Muscle of leg (tissue), 11 donors: ENCODE results near the gene RABGAP1. TPM values are rescaled to one million over a fixed set of nuclear protein-coding genes. Genes with fewer than 3 reads are reported as not detected.

Experiments
- DNase-seq: peaks from one replicate; pipeline ENCODE4 v3.0.0; 2013
- H3K27ac ChIP-seq: one replicate; pipeline ENCODE4 v1.5.1; 2013; ENCODE audit warnings: mild to moderate bottlenecking, low read length, control low read depth
- H3K27me3 ChIP-seq: one replicate; pipeline ENCODE4 v1.6.1; 2013; ENCODE audit warnings: low read length; ENCODE audit not compliant: control insufficient read depth, insufficient read depth
- H3K36me3 ChIP-seq: one replicate; pipeline ENCODE4 v1.6.1; 2013; ENCODE audit warnings: low read length; ENCODE audit not compliant: control insufficient read depth, insufficient read depth
- H3K4me1 ChIP-seq: one replicate; pipeline ENCODE4 v1.6.1; 2013; ENCODE audit warnings: low read length; ENCODE audit not compliant: control insufficient read depth, insufficient read depth
- H3K4me3 ChIP-seq: one replicate; pipeline ENCODE4 v1.5.1; 2013; ENCODE audit warnings: low read length, control low read depth
- H3K9me3 ChIP-seq: replicated peaks from 2 replicates; pipeline ENCODE4 v1.6.1; 2013; ENCODE audit warnings: low read depth, low read length; ENCODE audit not compliant: control insufficient read depth
- WGBS: methylation state at CpG from one replicate; pipeline ENCODE4 v1.1.5; 2013; ENCODE audit warnings: missing lambda C conversion rate; ENCODE audit not compliant: insufficient coverage; 5-methylcytosine and 5-hydroxymethylcytosine counted together
- polyA plus RNA-seq, 8 donors: library from polyadenylated mRNA; unstranded; fragments of 120-200 nt; gene quantifications; one replicate each; pipeline versions ENCODE4 v1.2.1 to v1.2.3, GENCODE V29; 2013; ENCODE audit warnings: inconsistent platforms in 1 of 8, low replicate concordance in 1 of 8; ENCODE audit not compliant: insufficient read length in 8 of 8, insufficient read depth in 1 of 8
- total RNA-seq: library from RNA; stranded (reverse); fragments of 120-200 nt; gene quantifications from one replicate; pipeline ENCODE4 v1.2.4, GENCODE V29; 2013

The RABGAP1 gene
- total and polyA plus RNA-seq, 9 donors: 29.6 to 40.5 (median 30.9) TPM

GRCh38 chr9:123090198-123090896 is 149.5 kb downstream of the RABGAP1 start:
- DNase-seq: no peak
- Histone ChIP-seq H3K36me3 (peaks cover 46% of the 10 kb centered on the region), H3K27me3 (no peaks in the 10 kb centered on the region), H3K4me3 (no peak overlapping the region), H3K9me3 (no peaks in the 10 kb centered on the region), H3K4me1 (no peaks in the 10 kb centered on the region), H3K27ac (no peak overlapping the region)
- WGBS: 94% methylated on average over 5 of the region's 8 CpGs

GRCh38 chr9:123090956-123091355 is 150.1 kb downstream of the RABGAP1 start:
- DNase-seq: no peak
- Histone ChIP-seq H3K4me3 (no peak overlapping the region), H3K27ac (no peak overlapping the region), H3K36me3 (peaks cover 44% of the 10 kb centered on the region), H3K27me3 (no peaks in the 10 kb centered on the region), H3K9me3 (no peaks in the 10 kb centered on the region), H3K4me1 (no peaks in the 10 kb centered on the region)
- WGBS: no CpG with 5 or more reads among the region's 2 CpGs

GRCh38 chr9:123091459-123091858 is 150.6 kb downstream of the RABGAP1 start:
- no peak for DNase-seq
- WGBS: no CpG with 5 or more reads among the region's 2 CpGs
- H3K9me3 ChIP-seq: no peaks in the 10 kb centered on the region

GRCh38 chr9:123093141-123093540 is 152.3 kb downstream of the RABGAP1 start:
- Histone ChIP-seq H3K4me3 (no peak overlapping the region), H3K36me3 (peaks cover 55% of the 10 kb centered on the region), H3K9me3 (no peaks in the 10 kb centered on the region), H3K27ac (no peak overlapping the region), H3K27me3 (no peaks in the 10 kb centered on the region), H3K4me1 (no peaks in the 10 kb centered on the region)
- 100% methylated on average over 1 of the region's 3 CpGs for WGBS
- no peak for DNase-seq

More at GRCh38 chr9:123091459-123091858, 150.6 kb downstream of the RABGAP1 start:
- H3K4me1 ChIP-seq: no peaks in the 10 kb centered on the region
- H3K4me3 ChIP-seq: no peak overlapping the region
- H3K36me3 ChIP-seq: peaks cover 45% of the 10 kb centered on the region
- no peaks in the 10 kb centered on the region for H3K27me3 ChIP-seq
- H3K27ac ChIP-seq: no peak overlapping the region

- WGBS: no CpG with 5 or more reads among the region's 3 CpGs
- no peaks in the 10 kb centered on the region for H3K9me3 ChIP-seq
- H3K4me3 ChIP-seq: no peak overlapping the region
- DNase-seq: no peak
- peaks cover 66% of the 10 kb centered on the region for H3K36me3 ChIP-seq
- H3K27ac ChIP-seq: no peak overlapping the region
- no peaks in the 10 kb centered on the region for H3K27me3 ChIP-seq
- H3K4me1 ChIP-seq: no peaks in the 10 kb centered on the region
Measured at GRCh38 chr9:123096987-123097386, 156.2 kb downstream of the RABGAP1 start.

GRCh38 chr9:123097430-123098095 is 156.7 kb downstream of the RABGAP1 start:
- WGBS: 81% methylated on average over 2 of the region's 3 CpGs
- H3K27me3 ChIP-seq: no peaks in the 10 kb centered on the region
- DNase-seq: no peak
- no peaks in the 10 kb centered on the region for H3K4me1 ChIP-seq
- no peaks in the 10 kb centered on the region for H3K9me3 ChIP-seq
- peaks cover 70% of the 10 kb centered on the region for H3K36me3 ChIP-seq
- no peak overlapping the region for H3K4me3 ChIP-seq
- no peak overlapping the region for H3K27ac ChIP-seq

GRCh38 chr9:123098096-123098459 is 157.3 kb downstream of the RABGAP1 start:
- no peak overlapping the region for H3K4me3 ChIP-seq
- H3K36me3 ChIP-seq: peaks cover 70% of the 10 kb centered on the region
- DNase-seq: no peak
- H3K27me3 ChIP-seq: no peaks in the 10 kb centered on the region
- no peaks in the 10 kb centered on the region for H3K9me3 ChIP-seq
- WGBS: no CpG with 5 or more reads among the region's 4 CpGs
- H3K4me1 ChIP-seq: no peaks in the 10 kb centered on the region
- no peak overlapping the region for H3K27ac ChIP-seq

- WGBS: no CpG with 5 or more reads among the region's 6 CpGs
Measured at GRCh38 chr9:123099042-123099441, 158.2 kb downstream of the RABGAP1 start.

GRCh38 chr9:123099548-123099947 is 158.7 kb downstream of the RABGAP1 start:
- H3K4me1 ChIP-seq: no peaks in the 10 kb centered on the region
- peaks cover 75% of the 10 kb centered on the region for H3K36me3 ChIP-seq
- WGBS: 100% methylated on average over 3 of the region's 3 CpGs
- H3K27ac ChIP-seq: no peak overlapping the region
- no peak overlapping the region for H3K4me3 ChIP-seq
- no peaks in the 10 kb centered on the region for H3K27me3 ChIP-seq
- no peaks in the 10 kb centered on the region for H3K9me3 ChIP-seq
- no peak for DNase-seq

More at GRCh38 chr9:123099042-123099441, 158.2 kb downstream of the RABGAP1 start:
- H3K27me3 ChIP-seq: no peaks in the 10 kb centered on the region
- H3K4me3 ChIP-seq: no peak overlapping the region
- no peaks in the 10 kb centered on the region for H3K9me3 ChIP-seq
- no peak for DNase-seq
- peaks cover 73% of the 10 kb centered on the region for H3K36me3 ChIP-seq
- H3K27ac ChIP-seq: no peak overlapping the region
- H3K4me1 ChIP-seq: no peaks in the 10 kb centered on the region

GRCh38 chr9:123102375-123103113 is 161.7 kb downstream of the RABGAP1 start:
- DNase-seq: no peak
- Histone ChIP-seq H3K4me1 (no peaks in the 10 kb centered on the region), H3K27ac (no peak overlapping the region), H3K27me3 (no peaks in the 10 kb centered on the region), H3K4me3 (no peak overlapping the region), H3K9me3 (no peaks in the 10 kb centered on the region), H3K36me3 (peaks cover 84% of the 10 kb centered on the region)
- 74% methylated on average over 2 of the region's 3 CpGs for WGBS
